OCI-LY1 (cell line): ENCODE data around the gene GSK3A.

ENCODE experiments used
- H2AFZ ChIP-seq: fragments of 200-600 bp; sonication (generic), shearing (Covaris generic); 2 replicates; pipeline ENCODE4 v1.6.0; 2014; ENCODE audit warnings: antibody characterized with exemption, mild to moderate bottlenecking, low read length
- H3F3A ChIP-seq: fragments of 200-600 bp; sonication (generic), shearing (Covaris generic); 2 replicates; pipeline ENCODE4 v1.6.0; 2014; ENCODE audit warnings: mild to moderate bottlenecking, antibody characterized with exemption, low read length, moderate library complexity; ENCODE audit not compliant: insufficient read depth
- H3K27ac ChIP-seq: fragments of 200-600 bp; sonication (generic); 2 replicates; pipeline ENCODE4 v1.5.1; 2014; ENCODE audit warnings: low read length, mixed run types, mild to moderate bottlenecking, low read depth; ENCODE audit not compliant: poor library complexity, severe bottlenecking
- H3K27me3 ChIP-seq: fragments of 200-600 bp; sonication (generic); 2 replicates; pipeline ENCODE4 v1.6.0; 2014; ENCODE audit warnings: antibody characterized with exemption, mild to moderate bottlenecking, low read length, moderate library complexity; ENCODE audit not compliant: insufficient read depth
- H3K36me3 ChIP-seq: fragments of 200-600 bp; sonication (generic); 2 replicates; pipeline ENCODE4 v1.6.1; 2014; ENCODE audit warnings: mild to moderate bottlenecking, antibody characterized with exemption, low read length, moderate library complexity, mixed read lengths; ENCODE audit not compliant: insufficient read depth
- H3K4me1 ChIP-seq: fragments of 200-600 bp; sonication (generic); 2 replicates; pipeline ENCODE4 v1.5.1; 2014; ENCODE audit warnings: mild to moderate bottlenecking, low read length, moderate library complexity; ENCODE audit not compliant: insufficient read depth, severe bottlenecking
- H3K4me2 ChIP-seq: fragments of 200-600 bp; sonication (generic), shearing (Covaris generic); 2 replicates; pipeline ENCODE4 v1.6.1; 2014; ENCODE audit warnings: low read length
- H3K4me3 ChIP-seq: fragments of 200-600 bp; sonication (generic); 2 replicates; pipeline ENCODE4 v1.5.1; 2014; ENCODE audit warnings: low read length, low read depth, mild to moderate bottlenecking, mixed read lengths; ENCODE audit not compliant: poor library complexity, severe bottlenecking
- H3K79me2 ChIP-seq: fragments of 200-600 bp; shearing (Covaris generic); 2 replicates; pipeline ENCODE4 v1.6.1; 2016; ENCODE audit warnings: mixed run types, low read length, mixed read lengths; ENCODE audit not compliant: insufficient read depth
- H3K9ac ChIP-seq: fragments of 200-600 bp; sonication (generic), shearing (Covaris generic); 2 replicates; pipeline ENCODE4 v1.6.1; 2014; ENCODE audit warnings: mild to moderate bottlenecking, low read length, mixed read lengths
- H3K9me2 ChIP-seq: fragments of 200-600 bp; sonication (generic), shearing (Covaris generic); 2 replicates; pipeline ENCODE4 v1.6.1; 2014; ENCODE audit warnings: low read depth, mild to moderate bottlenecking, low read length, mixed read lengths
- H3K9me3 ChIP-seq: fragments of 200-600 bp; shearing (Covaris generic); 2 replicates; pipeline ENCODE4 v1.6.1; 2014; ENCODE audit warnings: low read length, mixed read lengths
- H4K20me1 ChIP-seq: fragments of 200-600 bp; sonication (generic), shearing (Covaris generic); 2 replicates; pipeline ENCODE4 v1.6.0; 2016; ENCODE audit warnings: mild to moderate bottlenecking, low read length; ENCODE audit not compliant: insufficient read depth
- CTCF ChIP-seq: fragments of 200-600 bp; sonication (generic), shearing (Covaris generic); IDR thresholded peaks from 2 replicates; pipeline ENCODE4 v1.5.1; 2017; ENCODE audit warnings: mild to moderate bottlenecking, antibody characterized with exemption, low read length, moderate library complexity, mixed read lengths
- EZH2 ChIP-seq: fragments of 200-600 bp; sonication (generic), shearing (Covaris generic); IDR thresholded peaks from 2 replicates; pipeline ENCODE4 v1.8.0; 2017; ENCODE audit warnings: borderline replicate concordance, mixed run types, mild to moderate bottlenecking, antibody characterized with exemption, low read length, moderate library complexity, mixed read lengths

The GSK3A gene

GRCh38 chr19:42249149-42249750, 6.8 kb upstream of the GSK3A start:
- Histone ChIP-seq H3K36me3 (peaks cover 18% of the 10 kb centered on the region; the same call in 1 of the 2 replicates), H3K9me3 (no peaks in the 10 kb centered on the region), H4K20me1 (no peaks in the 10 kb centered on the region), H3K4me3 (no peak overlapping the region), H3K4me2 (no peak overlapping the region), H3K9ac (no peak overlapping the region), H3K9me2 (no peaks in the 10 kb centered on the region), H3K4me1 (peaks cover 32% of the 10 kb centered on the region), H2AFZ (no peak overlapping the region), H3K27me3 (no peaks in the 10 kb centered on the region), H3K27ac (no peak overlapping the region), H3K79me2 (0 out of 2 replicates have a peak, but pooled peaks cover 8% of the 10 kb centered on the region), H3F3A (no peaks in the 10 kb centered on the region)
- TF ChIP-seq CTCF = no peak
- TF ChIP-seq EZH2 = no peak

GRCh38 chr19:42248270-42249148, 6.1 kb upstream of the GSK3A start:
- Histone ChIP-seq H3K4me3 (no peak overlapping the region), H3K4me1 (peaks cover 32% of the 10 kb centered on the region), H2AFZ (no peak overlapping the region), H3K9me2 (no peaks in the 10 kb centered on the region), H3K9ac (no peak overlapping the region), H3K9me3 (no peaks in the 10 kb centered on the region), H3K27ac (no peak overlapping the region), H3F3A (no peaks in the 10 kb centered on the region), H3K36me3 (peaks cover 18% of the 10 kb centered on the region; the same call in 1 of the 2 replicates), H3K27me3 (no peaks in the 10 kb centered on the region), H3K4me2 (no peak overlapping the region), H3K79me2 (0 out of 2 replicates have a peak, but pooled peaks cover 8% of the 10 kb centered on the region), H4K20me1 (no peaks in the 10 kb centered on the region)
- TF ChIP-seq EZH2 (no peak), CTCF (no peak)

DNA sequence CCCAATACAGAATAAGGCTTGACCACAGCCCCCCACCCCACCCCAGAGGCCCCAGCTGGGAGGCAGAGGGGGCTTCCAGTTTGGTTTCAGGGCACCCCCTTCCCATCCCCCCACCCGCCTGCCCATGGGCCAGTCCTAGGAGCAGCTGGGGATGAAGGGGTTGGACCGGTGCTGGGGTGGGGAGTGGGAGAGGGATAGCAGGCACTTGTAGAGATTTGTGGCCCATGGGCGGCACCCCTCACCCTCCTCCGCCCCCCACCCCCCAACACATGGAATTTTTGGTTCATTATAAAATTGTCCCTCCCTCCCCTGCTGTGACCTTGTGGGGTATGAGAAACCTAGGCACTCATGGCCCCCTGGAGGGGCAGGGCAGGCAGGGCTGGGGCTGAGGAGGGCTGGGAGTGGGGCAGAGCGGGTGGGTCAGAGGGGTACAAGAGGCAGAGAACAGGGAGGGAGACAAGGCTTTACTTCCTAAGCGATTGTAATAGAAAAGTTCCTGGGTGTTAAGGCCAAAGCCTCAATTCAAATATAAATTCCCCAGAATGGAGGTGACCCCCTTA, 5.3 kb upstream of the GSK3A start:
- TF ChIP-seq EZH2 (no peak), CTCF (no peak)
- Histone ChIP-seq H3K36me3 (peaks cover 18% of the 10 kb centered on the region; the same call in 1 of the 2 replicates), H3K9me2 (no peaks in the 10 kb centered on the region), H3K27ac (no peak overlapping the region), H3K4me2 (no peak overlapping the region), H3F3A (no peaks in the 10 kb centered on the region), H3K27me3 (no peaks in the 10 kb centered on the region), H3K4me3 (no peak overlapping the region), H3K9ac (no peak overlapping the region), H3K9me3 (no peaks in the 10 kb centered on the region), H3K79me2 (0 out of 2 replicates have a peak, but pooled peaks cover 2% of the 10 kb centered on the region), H4K20me1 (no peaks in the 10 kb centered on the region), H3K4me1 (peaks cover 26% of the 10 kb centered on the region), H2AFZ (no peak overlapping the region)
